Stimulated activated CD8-positive, alpha-beta memory T cell treated with anti-CD3 and anti-CD28 coated beads, Interleukin-15, amount 100 ng/mL, for 24 hours (primary cell): ENCODE data around the gene STX16.
"Not testable (repeated sequence)": the region's sequence is repeated elsewhere in the genome, so short reads cannot be mapped to it uniquely, and the experiment has no call there.

ENCODE experiments used
- DNase-seq: peaks from one replicate; pipeline ENCODE4 v3.0.0-alpha.2; 2020; ENCODE audit warnings: low read depth

Gene STX16

DNA sequence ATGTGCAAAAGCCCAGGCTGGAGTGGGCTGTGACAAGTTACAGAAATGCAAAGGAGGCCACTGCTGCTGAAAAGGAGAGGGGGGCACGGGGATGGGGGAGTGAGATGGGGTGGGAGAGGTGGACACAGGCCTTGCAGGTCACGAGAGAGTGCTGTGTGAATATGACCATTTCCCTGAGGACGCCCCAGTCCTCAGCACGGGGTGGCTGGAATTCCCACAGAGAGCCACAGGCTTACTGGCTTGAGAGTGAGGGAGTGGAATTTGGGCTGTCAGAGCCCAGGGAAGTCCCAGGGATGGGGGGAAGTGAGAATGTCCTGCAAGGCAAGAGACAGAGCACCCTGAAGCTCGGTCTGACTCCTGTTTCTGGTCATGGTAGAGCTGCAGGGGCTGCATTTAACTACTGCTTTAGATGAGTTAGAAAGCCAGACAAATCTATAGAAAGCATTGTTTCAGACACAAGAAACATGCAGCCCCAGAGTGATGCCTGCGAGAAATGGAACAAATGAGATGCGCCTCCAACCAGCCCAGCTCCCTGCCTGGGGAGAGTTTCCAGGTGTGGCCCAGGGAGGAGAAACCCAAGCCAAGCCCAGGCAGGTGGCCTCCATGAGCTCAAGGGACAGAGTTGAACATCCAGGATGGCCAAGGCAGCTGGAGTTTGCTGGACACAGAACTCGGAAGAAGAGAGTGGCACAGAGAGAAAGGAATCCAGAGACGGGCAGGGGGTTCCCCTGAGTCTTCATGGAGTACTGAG, 72.0 kb downstream of the STX16 start:
- DNase-seq, result no peak

DNA sequence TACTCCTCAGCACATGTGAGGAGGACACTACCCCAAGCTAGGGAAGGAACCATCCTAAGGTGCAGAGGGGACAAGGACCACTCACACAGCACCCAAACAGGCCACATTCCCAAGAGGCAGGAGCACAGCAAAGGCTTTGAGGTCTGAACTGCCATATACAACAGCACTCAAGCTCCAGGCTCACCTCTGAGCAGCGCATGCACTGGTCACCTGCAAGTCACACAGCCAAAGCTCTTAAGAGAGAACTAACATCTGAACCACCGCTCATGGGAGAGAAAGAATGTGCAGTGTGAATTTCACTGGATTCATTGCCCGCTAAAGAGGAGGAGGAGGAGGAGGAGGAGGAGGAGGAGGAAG, 72.5 kb downstream of the STX16 start:
- DNase-seq, result no peak

DNA sequence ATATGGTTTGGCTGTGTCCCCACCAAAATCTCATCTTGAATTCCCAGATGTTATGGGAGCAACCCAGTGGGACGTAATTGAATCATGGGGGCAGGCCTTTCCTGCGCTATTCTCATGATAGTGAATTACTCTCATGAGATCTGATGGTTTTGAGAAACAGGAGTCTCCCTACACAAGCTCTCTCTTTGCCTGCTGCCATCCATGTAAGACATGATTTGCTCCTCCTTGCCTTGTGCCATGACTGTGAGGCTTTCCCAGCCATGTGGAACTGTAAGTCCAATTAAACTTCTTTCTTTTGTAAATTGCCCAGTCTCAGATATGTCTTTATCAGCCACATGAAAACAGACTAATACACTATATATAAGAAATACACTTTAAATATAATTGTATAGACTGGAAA, 75.1 kb downstream of the STX16 start:
- DNase-seq, result not testable (repeated sequence)
